GM21367 (cell line): ENCODE measurements around the gene TMPRSS3.
"Not testable (repeated sequence)": the region's sequence is repeated elsewhere in the genome, so short reads cannot be mapped to it uniquely, and the experiment has no call there.

ENCODE experiments used
- ATAC-seq: cut with Tn5 transposase; IDR thresholded peaks from one replicate; pipeline ENCODE4 v1.9.1; 2021; ENCODE audit not compliant: unreplicated experiment

The TMPRSS3 gene

DNA sequence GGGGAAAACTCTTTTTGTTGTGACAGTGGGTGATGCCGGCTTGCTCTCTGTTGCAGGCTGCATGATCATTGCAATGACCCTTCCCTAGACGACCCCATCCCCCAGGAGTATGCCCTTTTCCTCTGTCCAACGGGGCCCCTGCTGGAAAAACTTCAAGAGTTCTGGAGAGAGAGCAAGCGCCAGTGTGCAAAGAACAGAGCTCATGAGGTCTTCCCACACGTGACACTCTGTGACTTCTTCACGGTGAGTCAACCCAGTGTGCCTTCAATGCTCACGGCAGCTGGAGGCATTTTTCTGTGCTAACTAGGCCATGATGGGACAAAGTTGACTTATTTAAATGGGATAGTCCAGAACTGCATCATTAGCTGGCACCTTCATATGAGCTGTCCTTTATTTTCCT, 13.5 kb upstream of the TMPRSS3 start:
- ATAC-seq, result no peak

DNA sequence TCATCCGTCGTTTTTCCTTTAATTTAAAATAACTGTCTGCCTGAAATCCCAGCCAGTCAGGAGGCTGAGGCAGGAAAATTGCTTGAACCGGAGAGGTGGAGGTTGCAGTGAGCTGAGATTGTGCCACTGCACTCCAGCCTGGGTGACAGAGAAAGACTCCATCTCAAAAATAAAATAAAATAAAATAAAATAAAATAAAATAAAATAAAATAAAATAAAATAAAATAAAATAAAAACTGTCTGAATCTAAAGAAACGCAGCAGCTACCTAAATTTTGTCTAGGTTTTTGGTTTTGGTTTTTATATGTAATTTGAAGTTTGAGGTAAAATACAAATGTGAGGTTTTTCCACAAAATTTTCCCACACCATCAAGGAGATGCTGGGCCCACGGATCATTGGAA, 12.9 kb upstream of the TMPRSS3 start:
- not testable (repeated sequence) for ATAC-seq

DNA sequence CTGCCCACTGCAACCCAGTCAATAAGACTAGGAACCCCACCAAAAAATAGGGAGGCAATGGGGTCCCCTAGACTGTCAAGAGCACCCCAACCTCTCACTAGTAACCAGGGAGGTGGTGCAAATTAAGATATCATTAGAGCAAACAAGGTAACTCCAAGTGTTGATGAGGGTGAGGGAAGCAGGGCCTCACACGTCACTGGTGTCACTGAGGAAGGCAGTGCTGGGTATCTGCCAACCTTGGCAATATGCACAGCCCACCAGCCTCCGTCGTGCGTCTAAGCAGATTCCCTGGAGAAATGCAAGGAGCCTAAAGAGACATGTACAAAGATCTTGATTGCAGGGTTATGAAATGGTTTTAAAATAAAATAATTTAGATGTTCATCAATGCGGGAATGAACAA, 11.6 kb upstream of the TMPRSS3 start:
- ATAC-seq, result no peak

- ATAC-seq, result no peak
Observed at GRCh38 chr21:42406866-42407265, 11.0 kb upstream of the TMPRSS3 start.

GRCh38 chr21:42406201-42406621, 10.4 kb upstream of the TMPRSS3 start:
- ATAC-seq, result no peak

DNA sequence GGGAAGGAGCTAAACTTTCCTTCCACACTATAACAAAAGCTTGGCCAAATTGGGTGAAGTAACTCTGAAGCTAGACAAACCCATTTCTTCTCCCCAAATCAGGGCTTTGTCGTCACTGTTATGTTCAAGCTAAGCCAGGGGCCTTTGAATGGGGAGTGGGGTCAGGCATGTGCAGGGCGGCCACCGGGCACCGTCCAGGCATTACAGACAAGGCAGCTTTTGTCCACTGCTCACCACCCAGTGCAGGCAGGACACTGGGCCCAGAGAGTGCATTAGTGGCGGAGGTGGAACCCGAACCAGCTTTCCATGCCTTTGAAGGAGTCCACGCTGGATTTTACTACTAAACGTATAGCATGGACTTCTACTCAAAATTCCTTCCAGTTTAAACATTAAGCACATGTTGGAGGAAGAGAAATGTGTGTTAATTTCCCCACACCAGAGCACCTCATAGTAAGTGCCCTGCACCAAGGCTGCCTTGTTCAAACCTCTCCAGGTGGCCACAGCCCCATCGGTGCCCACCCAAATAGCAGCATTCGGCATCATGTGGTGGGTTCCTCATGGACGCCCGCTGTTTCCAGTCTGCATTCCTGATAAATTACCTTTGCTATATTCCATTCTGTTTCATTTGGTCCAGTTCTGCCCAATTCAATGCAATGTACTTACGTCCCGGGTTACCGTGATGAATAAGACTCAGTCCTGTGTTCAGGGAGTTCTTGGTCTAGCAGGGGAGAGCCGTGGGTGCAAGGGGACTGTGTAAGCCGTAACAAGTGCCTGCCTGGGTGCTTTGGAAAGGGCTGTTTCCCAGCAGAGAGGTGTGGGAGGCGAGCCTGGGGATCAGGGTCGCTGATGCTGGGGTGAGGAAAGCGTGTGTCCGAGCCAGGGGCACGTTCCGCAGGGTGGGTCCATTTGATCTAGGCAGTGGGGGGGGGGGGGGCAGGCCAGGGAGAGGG, 9.5 kb upstream of the TMPRSS3 start:
- ATAC-seq, result no peak

- ATAC-seq, result no peak
Observed at GRCh38 chr21:42404539-42404938, 8.7 kb upstream of the TMPRSS3 start.

- no peak for ATAC-seq
Observed at GRCh38 chr21:42403611-42404231, 7.9 kb upstream of the TMPRSS3 start, which contains the start of gene UBASH3A. UBASH3A (plus strand) TSS chr21:42403902; CDS start chr21:42403946, 44 bp downstream.

DNA sequence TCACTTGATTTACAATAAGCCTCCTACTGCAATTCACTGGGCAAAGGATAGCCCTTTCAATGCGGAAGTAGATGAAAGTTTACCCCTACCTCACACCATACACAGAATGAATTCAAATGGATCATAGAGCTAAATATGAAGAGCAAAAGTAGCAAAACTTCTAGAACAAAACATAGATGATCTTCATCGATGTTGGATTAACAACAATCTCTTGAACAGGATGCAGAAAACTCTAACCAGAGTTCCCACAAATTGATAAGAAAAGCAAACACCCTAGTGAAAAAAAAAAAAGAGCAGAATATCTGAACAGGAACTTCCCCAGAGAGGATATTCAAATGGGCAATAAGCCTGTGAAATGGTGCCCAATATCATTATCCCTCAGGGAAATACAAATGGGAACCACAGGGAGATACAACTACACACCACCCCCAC, 6.0 kb upstream of the TMPRSS3 start:
- ATAC-seq, result no peak

DNA sequence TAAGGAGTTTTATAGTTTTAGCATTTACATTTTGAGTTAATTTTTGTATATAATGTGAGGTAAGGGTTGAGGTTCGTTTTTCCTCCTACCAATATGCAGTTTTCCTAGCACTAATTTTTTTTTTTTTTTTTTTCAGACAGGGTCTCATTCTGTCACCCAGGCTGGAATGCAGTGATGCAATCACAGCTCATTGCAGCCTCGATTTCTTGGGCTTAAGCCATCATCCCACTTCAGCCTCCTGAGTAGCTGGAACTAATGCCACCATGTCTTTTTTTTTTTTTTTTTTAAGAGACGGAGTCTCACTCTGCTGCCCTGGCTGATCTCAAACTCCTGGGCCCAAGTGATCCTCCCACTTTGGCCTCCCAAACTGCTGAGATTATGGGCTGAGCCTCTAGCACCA, 5.3 kb upstream of the TMPRSS3 start:
- ATAC-seq, result no peak

DNA sequence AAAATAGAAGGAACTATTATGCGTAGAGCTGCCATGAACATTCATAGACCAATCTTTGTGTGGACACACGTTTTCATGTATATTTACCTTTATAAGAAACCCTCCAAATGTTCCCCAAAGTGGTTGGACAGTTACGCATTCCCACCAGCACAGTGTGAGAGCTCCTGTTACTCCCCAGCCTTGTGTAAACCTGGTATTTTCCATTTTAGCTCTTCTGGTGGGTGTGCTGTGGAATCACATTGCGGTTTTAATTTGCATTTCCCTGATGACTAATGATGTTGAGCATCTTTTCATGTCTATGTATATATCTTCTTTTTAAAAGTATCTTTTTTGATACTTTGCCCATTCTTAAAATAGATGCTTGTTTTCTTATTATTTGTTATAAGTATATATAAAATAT, 4.7 kb upstream of the TMPRSS3 start:
- no peak for ATAC-seq

- no peak for ATAC-seq
Observed at GRCh38 chr21:42398436-42399028, 2.7 kb upstream of the TMPRSS3 start.

- no peak for ATAC-seq
Observed at GRCh38 chr21:42397746-42398394, 2.0 kb upstream of the TMPRSS3 start.

GRCh38 chr21:42396799-42397745, 1.2 kb upstream of the TMPRSS3 start:
- ATAC-seq, result no peak

GRCh38 chr21:42395302-42395701, 550 bp downstream of the TMPRSS3 start:
- no peak for ATAC-seq

DNA sequence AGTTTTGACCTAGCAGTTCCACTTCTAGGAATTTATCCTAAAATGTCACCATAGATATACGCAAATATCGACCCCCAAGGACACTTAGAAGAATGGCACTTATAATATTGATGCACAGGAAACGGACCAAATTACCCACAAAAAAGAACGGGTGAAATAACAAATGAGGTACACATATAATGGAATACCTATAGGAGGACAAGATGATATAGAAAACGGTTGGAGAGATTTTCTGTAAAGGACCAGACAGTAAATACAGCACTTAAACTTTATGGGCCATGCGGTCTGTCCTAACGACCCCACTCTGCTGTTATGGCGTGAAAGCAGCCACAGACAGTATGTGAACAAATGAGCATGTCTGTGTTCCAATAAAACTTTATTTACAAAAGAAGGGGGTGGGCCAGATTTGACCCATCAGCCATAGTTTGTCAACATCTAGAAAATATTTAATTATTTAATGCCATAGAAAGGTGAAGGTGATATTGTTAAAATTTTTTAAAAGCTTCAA, 2.4 kb downstream of the TMPRSS3 start:
- no peak for ATAC-seq

DNA sequence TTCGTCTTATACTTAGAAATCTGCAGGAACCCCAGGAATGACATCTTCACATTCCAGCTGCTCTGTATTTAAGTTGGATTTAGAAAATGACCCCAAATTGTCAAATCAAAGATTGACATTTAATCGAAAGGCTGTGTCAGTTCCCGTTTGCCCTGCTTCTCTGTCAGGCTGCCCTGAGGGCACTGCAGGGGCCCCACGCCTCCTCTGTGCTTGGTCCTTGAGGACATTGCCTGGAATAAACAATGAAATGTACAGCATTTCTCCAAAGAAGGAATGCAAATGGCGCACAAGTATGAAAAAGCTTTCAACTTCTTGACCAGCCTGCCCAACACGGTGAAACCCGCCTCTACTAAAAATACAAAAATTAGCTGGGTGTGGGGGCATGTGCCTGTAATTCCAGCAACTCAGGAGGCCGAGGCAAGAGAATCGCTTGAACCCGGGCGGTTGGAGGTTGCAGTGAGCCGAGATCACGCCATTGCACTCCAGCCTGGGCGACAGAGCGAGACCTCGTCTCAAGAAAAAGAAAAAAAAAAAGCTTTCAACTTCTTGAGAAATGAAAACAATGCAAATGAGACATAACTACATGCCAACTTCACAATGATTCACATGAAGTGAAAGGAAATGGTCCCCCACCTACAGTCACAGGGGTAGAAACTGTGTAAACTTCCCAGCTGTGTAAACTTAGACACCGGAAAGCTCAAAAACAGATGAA, 3.0 kb downstream of the TMPRSS3 start:
- ATAC-seq, result peak; percentile 72

- no peak for ATAC-seq
Observed at GRCh38 chr21:42391297-42391696, 4.6 kb downstream of the TMPRSS3 start.

- ATAC-seq, result no peak
Observed at GRCh38 chr21:42390696-42391095, 5.2 kb downstream of the TMPRSS3 start.
